Islet precursor cell (in vitro differentiated cells): ENCODE measurements around the gene UBL3.

Source experiments
- DNase-seq: peaks from one replicate; pipeline ENCODE4 v3.0.0-alpha.2; 2018

The UBL3 gene

DNA sequence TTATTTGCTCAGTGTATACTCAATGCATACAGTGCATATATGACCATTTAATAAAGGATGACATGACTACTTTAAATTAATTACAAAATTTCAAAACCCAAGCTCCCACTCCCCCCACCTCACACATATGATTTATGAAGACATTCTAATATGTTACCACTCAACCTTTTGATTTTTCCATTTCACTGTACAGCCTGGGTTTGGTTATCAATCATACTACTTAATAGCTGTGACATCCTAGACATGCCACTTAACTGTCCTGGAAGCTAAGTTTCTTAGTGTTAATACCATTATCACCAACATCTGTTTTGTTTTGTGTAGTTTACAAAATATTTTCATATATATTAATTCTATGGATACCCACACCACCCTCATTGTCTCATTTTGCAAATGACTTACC is 42.2 kb downstream of the UBL3 start:
- no peak for DNase-seq

DNA sequence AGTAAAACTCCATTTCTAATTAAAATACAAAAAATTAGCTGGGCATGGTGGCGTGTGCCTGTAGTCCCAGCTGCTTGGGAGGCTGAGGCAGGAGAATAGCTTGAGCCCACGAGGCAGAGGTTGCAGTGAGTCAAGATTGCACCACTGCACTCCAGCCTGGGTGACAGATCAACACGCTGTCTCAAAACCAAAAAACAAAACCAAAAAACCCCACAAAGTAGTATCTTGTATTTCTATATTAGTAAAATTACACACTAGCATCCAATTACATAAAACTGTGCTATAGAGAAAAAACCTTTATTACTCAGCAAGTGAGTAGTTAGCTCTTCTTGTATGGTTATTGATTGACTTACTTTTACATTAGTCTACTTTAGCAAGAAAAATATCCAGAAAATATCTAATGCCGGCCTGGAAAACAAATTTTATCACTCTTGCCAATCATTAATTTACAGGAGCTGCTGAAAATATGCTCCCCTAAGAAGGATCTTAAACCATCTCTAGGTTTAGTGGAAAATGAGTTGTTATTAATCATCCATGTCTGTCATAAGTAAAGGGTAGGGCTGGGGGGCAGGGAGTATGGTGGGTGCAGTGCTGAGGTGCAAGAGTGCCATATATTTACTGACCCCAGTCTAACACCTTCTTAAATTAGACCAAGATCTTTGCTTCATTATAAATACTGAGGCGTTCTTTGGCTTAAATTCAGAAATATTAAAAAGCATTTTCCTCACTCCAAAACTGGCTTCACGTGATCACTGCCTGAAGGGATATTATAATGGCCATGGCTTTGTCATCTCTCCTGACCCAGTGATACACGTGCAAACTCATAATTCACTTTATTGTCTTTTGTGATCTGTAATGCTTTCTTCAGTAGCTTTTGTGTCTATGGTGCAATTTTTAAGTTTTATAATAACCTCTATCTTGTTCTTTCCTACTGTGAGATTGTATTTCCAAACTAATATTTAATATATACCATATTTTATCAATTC is 44.1 kb downstream of the UBL3 start:
- no peak for DNase-seq

DNA sequence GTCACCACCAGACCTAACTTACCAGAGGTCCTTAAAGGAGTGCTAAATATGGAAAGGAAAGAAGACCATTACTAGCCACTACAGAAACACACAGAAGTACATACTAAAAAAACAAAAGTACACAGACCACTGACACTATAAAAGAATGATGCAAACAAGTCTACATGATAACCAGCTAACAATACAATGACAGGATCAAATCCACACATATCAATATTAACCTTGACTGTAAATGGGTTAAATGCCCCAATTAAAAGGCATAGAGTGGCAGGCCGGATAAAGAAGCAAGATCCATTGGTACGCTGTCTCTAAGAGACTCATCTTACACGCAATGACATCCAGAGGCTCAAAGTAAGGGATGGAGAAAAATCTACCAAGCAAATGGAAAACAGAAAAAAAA is 47.2 kb downstream of the UBL3 start:
- no peak for DNase-seq

DNA sequence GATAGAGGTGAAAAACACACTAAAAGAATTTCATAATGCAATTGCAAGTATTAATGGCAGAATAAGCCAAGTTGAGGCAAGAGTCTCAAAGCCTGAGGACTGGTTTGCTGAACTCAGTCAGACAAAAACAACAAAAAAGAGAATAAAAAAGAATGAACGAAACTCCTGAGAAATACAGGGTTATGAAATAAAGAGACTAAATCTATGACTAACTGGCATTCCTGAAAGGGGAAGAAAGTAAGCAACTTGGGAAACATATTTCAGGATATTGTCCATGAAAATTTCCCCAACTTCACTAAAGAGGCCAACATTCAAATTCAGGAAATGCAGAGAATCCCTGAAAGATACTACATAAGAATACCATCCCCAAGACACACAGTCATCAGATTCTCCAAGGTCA is 47.8 kb downstream of the UBL3 start:
- no peak for DNase-seq

DNA sequence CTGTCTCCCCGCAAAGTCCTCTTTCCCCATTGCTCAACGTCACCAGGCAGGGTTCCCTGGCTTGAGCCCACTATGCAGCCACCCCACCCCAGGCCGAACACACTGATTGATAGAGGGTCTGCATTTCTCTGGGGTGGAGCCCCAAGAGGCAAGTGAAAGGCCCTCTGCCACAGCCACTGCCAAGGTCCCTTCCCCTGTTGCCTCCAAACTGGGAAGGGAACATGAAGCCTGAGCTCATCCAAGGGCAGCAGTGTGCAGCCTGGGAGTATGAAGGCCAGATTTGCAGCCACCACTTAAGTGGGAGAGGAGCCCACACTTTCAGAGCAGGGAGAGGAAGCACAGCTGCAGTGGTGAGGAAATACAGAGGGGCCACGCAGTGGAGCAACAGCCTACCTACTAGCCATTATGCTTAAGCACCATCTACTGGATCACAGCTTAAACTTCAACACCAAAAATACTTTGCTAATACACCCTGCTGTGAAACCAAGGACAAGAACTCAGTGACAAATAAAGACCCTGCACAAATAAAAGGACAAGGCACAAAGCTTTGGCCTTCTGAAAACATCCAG is 48.6 kb downstream of the UBL3 start:
- peak; percentile 53 for DNase-seq

DNA sequence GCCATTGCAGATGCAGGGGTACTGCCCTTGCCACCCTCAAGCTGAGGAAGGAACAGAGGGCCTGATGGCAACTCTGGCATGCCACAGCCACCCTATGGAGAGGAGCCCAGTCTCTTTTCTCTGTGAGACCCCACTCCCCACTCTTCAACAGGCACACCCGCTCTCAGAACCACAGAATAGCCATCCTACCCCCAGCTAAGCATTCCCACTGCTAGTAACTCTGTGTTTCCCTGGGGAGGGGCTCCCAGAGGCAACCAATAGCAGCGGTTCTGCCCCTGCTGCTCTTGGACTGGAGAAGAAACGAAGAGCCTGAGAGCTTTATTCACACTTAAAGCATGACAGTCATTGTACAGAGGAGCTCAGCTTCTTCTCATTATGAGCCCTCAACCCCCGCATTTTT is 49.3 kb downstream of the UBL3 start:
- DNase-seq: peak; percentile 56

DNA sequence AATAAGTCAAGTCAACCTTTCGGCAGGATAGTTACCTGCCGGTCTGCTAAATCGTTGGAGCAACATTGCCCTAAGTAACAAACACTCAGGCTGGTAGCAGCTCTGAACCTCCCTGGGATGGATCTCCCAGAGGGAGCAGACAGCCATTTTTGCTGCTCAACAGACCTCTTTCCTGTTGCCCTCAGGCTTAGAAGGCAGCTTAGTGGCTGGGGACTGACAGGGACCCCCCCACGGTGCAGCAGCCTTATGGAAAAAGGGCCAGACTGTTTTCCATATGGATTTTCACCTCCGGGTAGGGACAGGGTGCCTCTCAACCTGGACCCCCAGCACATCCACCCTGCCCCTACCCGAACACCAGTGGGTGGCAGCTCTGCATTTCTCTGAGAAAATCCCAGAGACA is 49.7 kb downstream of the UBL3 start:
- DNase-seq: peak; percentile 68

DNA sequence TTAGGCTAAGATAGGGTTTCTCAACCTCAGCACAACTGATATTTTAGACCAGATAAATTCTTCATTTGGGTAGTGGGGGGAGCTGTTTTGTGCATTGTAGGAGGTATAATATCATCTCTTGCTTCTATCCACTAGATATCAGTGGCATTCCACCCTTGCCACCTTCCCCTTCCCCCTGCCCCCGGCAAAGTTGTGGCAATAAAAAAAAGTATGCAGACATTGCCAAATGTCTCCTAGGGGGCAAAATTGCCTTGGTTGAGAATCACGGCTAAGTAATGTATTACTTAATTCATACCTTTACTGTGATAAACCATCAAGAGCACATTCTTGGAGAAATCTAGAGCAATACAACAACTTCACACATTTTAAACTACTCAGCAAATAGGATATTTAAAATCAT is 51.4 kb downstream of the UBL3 start:
- DNase-seq: no peak

DNA sequence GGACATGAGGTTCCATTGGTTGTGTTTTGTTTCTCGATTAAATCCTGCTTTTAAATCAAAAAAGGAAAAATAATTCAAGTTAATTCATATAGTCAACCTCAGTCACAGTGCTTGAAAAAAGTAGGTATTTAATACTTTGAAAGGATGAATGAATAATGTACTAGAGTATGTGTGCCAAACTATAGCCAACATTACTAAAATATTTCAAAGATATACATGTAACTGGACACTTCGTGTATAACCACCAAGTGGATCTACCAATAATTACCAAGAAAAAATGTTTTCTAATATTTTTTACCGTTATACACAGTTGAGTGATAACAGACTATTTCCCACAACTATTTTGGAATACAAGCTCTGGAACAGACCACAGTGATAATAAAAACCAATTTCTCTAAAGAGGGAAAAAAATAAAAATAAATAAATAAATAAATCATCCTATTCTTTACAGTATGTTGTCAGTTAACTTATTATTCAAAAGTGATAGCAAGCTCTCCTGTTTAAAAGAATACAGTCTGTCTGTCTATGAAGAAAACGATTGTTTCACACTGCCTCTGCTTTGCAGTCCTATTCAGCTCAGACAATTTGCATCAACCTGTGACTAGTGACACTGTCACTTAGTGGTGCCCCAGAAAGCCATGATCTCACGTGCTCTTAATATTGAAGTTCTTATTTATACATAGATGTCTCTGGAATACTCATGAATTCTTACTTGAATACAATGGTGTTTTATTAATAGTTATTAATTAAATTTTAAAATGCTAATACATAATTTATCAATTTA is 58.2 kb downstream of the UBL3 start:
- DNase-seq: no peak

DNA sequence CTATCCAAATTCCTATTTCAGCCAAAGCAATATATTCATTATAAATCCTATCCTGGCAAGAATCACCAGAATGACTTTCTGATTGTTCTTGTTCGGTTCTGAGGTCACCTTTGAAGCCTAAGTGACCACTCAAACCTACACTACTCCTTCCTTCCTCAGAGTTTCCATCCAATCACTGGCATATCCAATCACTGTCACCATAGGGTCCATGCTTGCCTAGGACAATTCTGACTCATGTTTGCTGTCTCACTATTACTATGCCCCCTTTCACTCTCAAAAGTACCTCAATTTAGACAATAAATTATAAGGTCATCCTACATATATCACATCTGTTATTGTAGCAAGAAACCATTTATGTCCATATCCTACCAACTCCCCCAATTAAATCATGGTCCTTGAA is 58.9 kb downstream of the UBL3 start:
- no peak for DNase-seq

DNA sequence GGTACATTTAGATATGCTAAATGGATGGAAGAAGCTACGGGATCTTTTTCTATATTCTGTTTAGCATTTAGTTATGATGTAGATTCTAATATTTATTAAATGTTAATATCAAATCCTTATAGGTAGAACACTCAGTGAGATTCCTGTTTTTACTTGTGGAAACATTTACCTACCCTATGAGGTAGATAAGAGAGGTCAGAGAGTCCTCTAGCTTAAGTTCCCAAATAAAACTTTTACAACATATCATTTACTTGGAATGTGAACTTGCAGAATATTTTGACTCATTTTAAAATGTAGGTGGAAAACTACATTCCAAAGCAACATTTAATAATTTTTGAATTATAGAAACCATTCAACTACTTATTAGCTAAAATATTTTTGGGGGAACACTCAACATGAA is 63.7 kb downstream of the UBL3 start:
- DNase-seq: no peak

DNA sequence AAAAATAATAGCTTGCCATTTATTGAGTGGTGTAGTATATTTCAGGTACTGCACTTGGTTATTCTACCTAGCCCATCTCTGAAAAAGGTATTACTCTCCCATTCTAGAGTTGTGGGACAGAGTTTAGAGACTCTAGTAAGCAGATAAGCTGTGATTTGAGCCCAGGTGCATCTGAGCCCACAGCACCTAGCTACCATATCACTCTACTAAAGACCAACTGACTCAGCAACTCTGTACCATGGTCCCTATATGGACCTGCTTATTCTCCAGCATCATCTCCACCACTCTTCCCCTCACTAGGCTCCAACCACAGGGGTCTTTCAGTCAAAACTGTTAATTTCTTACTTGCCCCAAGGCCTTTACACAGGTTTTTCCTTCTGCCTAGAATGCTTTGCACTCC is 64.4 kb downstream of the UBL3 start:
- no peak for DNase-seq

DNA sequence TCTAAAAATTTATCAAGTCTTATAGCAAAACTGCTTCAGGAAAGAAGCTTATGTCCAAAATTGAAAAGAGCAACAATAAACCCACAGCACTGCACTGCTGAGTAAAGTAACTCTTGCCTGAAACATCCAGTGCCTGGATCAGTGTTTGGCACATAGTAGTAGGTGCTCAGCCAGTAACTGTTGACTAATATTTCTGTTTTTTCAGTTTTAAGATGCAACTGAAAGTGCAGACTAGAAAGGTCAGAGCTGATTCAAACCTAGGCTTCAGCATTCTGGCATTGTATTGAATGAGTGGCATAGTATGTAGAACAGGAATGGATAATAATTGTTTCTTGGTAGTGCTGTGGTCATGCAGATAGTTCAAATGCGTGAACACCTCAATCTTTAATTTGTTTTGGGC is 67.6 kb downstream of the UBL3 start:
- no peak for DNase-seq

DNA sequence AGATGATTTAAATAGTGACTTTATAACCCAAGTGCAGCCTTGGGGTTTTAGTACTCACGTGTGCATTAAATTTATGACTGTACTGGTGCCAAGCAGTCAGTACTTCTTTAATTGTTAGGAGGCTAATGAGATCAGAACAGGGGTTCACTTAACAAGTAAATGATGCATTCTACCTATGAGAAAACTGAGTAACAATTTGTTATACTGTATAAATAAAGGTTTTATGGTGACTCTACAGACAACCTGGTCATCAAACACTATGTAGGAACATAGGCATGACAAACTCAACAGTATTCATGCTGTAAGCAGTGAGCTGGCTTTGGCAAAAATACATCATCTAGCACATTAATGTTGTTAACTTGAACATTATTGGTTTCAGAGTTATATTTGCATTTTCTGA is 75.6 kb downstream of the UBL3 start:
- no peak for DNase-seq

DNA sequence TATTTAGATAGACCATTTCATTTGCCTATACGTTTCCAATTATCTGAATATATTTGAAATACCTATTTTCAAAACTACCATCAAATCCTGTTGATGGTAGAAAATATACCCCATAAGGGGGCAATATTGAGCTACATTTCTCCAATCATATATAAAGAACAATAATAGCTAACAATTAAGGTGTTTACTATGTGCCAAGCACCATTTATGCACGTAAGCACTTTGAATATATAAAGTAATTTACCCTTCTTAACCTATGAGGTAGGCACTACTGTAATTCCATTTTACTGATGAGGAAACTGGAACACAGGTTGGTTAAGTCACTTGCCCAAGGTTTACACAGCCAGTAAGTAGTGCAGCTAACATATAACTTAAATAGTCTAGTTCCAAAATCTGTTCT is 79.2 kb downstream of the UBL3 start:
- DNase-seq: no peak

DNA sequence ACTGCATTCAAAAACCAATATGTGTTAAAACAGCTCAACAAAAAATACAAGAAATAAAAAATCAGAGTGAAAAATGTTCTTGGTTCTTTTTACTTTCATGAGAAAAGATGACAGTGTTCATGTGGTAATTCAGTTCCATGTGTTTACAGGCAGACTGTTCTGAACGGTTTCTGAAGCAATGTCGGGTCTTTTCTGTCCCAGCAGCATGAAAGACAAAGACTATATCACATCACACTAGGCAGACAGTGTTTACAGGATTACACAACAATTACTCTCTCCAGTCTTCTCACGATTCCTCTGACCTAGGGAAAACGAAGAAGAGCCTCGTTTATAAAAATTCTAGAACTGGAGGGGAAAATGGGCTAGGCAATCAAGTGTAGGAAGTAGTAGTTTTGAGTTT is 83.4 kb downstream of the UBL3 start:
- no peak for DNase-seq

DNA sequence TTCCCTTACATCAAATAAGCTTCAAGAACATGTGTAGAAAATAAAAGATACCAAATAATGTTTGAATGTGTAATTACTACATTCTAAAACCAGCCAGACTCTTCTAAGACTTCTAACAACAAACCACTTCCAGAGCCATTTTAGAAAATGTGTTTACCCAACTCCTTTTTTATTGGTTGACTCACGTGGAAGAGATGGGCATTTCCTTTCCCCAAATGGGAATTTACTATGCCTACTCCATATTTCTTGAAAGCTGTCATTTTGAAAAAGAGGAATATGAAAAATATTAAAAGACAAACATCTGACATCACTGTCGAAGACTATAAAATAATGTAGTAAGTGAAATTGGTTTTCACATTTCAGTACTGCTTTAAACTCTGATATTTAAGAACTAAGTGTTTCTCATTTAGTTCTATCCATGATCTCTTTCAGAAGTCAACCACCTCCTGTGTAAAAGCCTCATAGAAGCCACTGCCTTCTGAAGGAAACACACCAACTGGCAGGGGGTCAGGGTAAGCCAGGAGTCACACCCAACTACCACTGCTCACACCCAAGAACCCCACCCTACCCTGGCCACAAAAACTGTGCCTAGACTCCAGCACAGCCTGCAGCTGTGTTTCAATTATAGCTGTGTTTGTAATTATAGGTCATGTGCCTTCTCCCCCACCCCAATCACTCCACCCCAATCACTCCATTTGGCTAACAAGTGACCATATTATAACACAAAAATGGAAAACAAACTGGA is 86.8 kb downstream of the UBL3 start:
- no peak for DNase-seq

DNA sequence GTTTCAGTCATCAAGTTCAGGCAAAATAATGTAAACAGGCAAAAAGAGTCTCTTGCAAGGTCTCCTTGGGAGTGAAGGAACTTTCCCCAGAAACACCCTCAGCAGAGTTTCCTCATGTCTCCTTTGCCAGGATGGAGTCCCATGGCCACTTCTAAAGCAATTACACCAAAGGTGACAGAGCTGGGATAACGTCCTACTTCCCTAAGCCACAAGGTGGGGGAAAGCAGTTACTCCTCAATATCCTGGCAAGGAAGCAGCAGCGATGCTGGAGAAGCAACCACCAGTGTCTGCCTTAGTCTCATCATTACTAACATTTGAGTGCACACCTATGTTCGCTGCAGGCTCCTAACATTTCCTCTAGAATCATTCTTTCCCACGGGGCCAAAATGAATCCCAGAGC is 88.6 kb downstream of the UBL3 start:
- DNase-seq: no peak

DNA sequence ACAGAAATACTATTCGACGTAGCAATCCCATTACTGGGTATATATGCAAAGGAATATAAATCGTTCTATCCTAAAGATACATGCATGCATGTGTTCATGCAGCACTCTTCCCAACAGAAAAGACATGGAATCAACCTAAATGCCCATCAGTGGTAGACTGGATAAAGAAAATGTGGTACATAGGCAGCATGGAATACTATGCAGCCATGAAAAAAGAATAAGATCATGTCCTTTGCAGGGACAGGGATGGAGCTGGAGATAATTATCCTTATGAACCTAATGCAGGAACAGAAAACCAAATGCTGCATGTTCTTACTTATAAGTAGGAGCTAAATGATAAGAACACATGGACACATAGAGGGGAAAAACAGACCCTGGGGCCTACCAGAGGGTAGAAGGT is 89.3 kb downstream of the UBL3 start:
- DNase-seq: no peak

DNA sequence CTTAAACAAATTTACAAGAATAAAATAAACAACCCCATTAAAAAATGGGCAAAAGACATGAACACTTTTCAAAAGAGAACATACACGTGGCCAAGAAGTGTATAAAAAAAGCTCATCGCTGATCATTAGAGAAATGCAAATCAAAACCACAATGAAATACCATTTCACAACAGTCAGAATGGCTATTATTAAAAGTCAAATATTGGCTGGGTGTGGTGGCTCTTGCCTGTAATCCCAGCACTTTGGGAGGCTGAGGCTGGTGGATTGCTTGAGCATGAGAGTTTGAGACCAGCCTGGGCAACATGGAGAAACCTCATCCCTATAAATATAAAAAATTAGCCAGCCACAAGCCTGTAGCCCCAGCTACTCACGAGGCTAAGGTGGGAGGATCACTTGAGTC is 89.9 kb downstream of the UBL3 start:
- no peak for DNase-seq

DNA sequence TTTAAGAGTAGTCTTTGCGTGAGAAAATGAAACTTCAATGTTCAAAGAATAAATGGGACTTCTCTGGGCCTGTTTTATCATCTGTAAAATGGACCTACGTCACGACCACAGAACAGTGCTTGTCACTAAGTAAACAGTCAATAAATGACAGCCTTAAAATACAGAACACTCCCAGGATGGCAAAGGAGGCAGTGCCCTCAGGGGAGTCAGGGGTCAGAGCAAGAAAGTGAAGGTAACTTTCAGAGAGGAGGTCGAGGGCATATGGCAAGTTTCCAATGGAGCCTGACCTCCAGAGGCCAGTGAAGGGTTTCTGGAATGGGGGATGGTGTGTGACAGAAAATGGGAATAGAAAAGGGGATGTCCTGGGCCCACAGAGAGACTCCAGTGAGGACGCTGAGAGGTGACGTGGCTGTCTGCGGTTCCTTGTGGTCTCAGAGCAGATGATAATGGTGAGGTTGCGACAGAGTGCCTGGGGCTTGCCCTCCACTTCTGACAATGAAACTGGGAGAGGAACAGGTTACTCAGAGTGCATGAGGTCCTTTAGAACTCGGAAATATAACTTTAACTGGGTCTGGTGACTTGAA is 91.8 kb downstream of the UBL3 start:
- DNase-seq: peak; percentile 88

DNA sequence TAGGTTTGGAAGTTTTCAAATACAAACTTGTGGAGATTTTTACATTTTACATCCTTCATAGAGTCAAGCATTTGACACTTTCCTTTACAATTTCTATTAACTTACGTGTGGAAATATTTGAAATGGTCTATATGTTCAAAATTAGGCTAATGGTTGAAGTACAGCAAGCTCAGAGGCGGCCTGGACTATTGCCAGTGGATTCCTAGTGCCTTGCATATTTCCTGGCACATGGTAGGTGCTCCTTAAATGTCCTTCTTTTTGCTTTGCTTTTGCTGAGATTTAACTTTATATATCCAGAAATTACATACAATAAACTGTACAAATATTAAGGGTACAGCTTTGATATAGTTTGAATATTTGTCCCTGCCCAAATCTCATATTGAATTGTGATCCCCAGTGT is 93.9 kb downstream of the UBL3 start:
- no peak for DNase-seq

DNA sequence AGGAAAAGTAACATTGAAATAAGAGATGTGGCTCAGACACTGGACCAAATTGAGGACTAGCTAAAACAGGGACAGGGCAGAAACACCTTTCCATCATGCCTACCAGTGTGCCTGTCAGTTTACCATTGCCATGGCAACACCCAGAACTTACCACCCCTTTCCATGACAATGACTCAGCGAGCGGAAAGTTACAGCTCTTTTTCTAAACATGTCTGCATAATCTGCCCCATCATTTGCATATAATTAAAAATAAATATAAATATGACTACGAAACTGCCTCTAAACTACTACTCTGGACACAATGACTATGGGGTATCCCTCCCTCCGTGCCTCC is 96.0 kb downstream of the UBL3 start:
- DNase-seq: peak; percentile 59
